Astrocyte (in vitro differentiated cells and primary cell): ENCODE data around the gene HNF1A. TPM values are rescaled to one million over a fixed set of nuclear protein-coding genes. Genes with fewer than 3 reads are reported as not detected.

ENCODE experiments used
- DNase-seq: peaks from one replicate; pipeline ENCODE4 v3.0.0-alpha.2; 2010; ENCODE audit warnings: low read depth
- FAIRE-seq: peaks from 2 replicates; lab custom pipeline; 2011; peaks lifted over from hg19 to GRCh38; lab: Jason Lieb, UNC
- H2AFZ ChIP-seq: 2 replicates; pipeline ENCODE4 v1.6.0; 2012; ENCODE audit warnings: low read depth, low read length, inconsistent platforms
- H3K27ac ChIP-seq: 2 replicates; pipeline ENCODE4 v1.5.1; 2011; ENCODE audit warnings: low read depth, low read length, inconsistent platforms
- H3K27me3 ChIP-seq: 2 replicates; pipeline ENCODE4 v1.6.0; 2011; ENCODE audit warnings: low read length, inconsistent platforms; ENCODE audit not compliant: insufficient read depth
- H3K36me3 ChIP-seq: 2 replicates; pipeline ENCODE4 v1.5.1; 2011; ENCODE audit warnings: low read length, inconsistent platforms; ENCODE audit not compliant: insufficient read depth
- H3K4me1 ChIP-seq: 2 replicates; pipeline ENCODE4 v1.5.1; 2011; ENCODE audit warnings: low read length, inconsistent platforms; ENCODE audit not compliant: insufficient read depth
- H3K4me2 ChIP-seq: 2 replicates; pipeline ENCODE4 v1.6.0; 2012; ENCODE audit warnings: low read length, inconsistent platforms
- H3K4me3 ChIP-seq: 2 replicates; pipeline ENCODE4 v1.5.1; 2011; ENCODE audit warnings: low read depth, mild to moderate bottlenecking, low read length, inconsistent platforms; ENCODE audit not compliant: insufficient read depth
- H3K79me2 ChIP-seq: 2 replicates; pipeline ENCODE4 v1.6.0; 2012; ENCODE audit warnings: mild to moderate bottlenecking, low read length, inconsistent platforms; ENCODE audit not compliant: insufficient read depth
- H3K9ac ChIP-seq: 2 replicates; pipeline ENCODE4 v1.6.0; 2012; ENCODE audit warnings: mild to moderate bottlenecking, low read length, inconsistent platforms
- H3K9me3 ChIP-seq: 2 replicates; pipeline ENCODE4 v1.5.1; 2012; ENCODE audit warnings: low read depth, mild to moderate bottlenecking, low read length, inconsistent platforms; ENCODE audit not compliant: insufficient read depth
- H4K20me1 ChIP-seq: 2 replicates; pipeline ENCODE4 v1.6.0; 2012; ENCODE audit warnings: low read length, inconsistent platforms; ENCODE audit not compliant: insufficient read depth
- H3K27ac Mint-ChIP-seq: one replicate; pipeline ENCODE4 v1.8.0; 2021; ENCODE audit warnings: mild to moderate bottlenecking, mixed read lengths; ENCODE audit not compliant: unreplicated experiment
- H3K27me3 Mint-ChIP-seq: one replicate; pipeline ENCODE4 v1.8.0; 2021; ENCODE audit warnings: low read depth, mixed read lengths; ENCODE audit not compliant: unreplicated experiment
- H3K36me3 Mint-ChIP-seq: one replicate; pipeline ENCODE4 v1.8.0; 2021; ENCODE audit warnings: low read depth, mixed read lengths; ENCODE audit not compliant: unreplicated experiment
- H3K4me1 Mint-ChIP-seq: one replicate; pipeline ENCODE4 v1.8.0; 2021; ENCODE audit warnings: low read depth, mixed read lengths; ENCODE audit not compliant: unreplicated experiment
- H3K4me3 Mint-ChIP-seq: one replicate; pipeline ENCODE4 v1.8.0; 2021; ENCODE audit warnings: mild to moderate bottlenecking, moderate library complexity, mixed read lengths; ENCODE audit not compliant: unreplicated experiment
- H3K9me3 Mint-ChIP-seq: one replicate; pipeline ENCODE4 v1.8.0; 2021; ENCODE audit warnings: mild to moderate bottlenecking, mixed read lengths; ENCODE audit not compliant: unreplicated experiment
- CTCF ChIP-seq: IDR thresholded peaks from 2 replicates; pipeline ENCODE4 v1.5.1; 2011; ENCODE audit warnings: low read depth, mild to moderate bottlenecking, inconsistent platforms, low read length, moderate library complexity; ENCODE audit not compliant: insufficient read depth
- EZH2 ChIP-seq: IDR thresholded peaks from 2 replicates; pipeline ENCODE4 v1.6.1; 2012; ENCODE audit warnings: mild to moderate bottlenecking, low read length, inconsistent platforms; ENCODE audit not compliant: insufficient read depth
- total RNA-seq: library from RNA; stranded (reverse); gene quantifications from 2 replicates; pipeline ENCODE4 v1.2.1, GENCODE V29; 2021

Gene HNF1A
- total RNA-seq, 1 donor from 2014 or later = not detected

- TF ChIP-seq CTCF (no peak), EZH2 (no peak)
- H3K4me1 ChIP-seq = no peaks in the 10 kb centered on the region
- H3K27me3 ChIP-seq = no peaks in the 10 kb centered on the region
- no peaks in the 10 kb centered on the region for H3K36me3 Mint-ChIP-seq
- DNase-seq = no peak
- no peak overlapping the region for H2AFZ ChIP-seq
- H3K27ac Mint-ChIP-seq = no peak overlapping the region
- H3K4me1 Mint-ChIP-seq = no peaks in the 10 kb centered on the region
- no peak overlapping the region for H3K4me3 Mint-ChIP-seq
- peaks cover 4% of the 10 kb centered on the region for H3K9me3 Mint-ChIP-seq
- H3K27me3 Mint-ChIP-seq = peaks cover 3% of the 10 kb centered on the region
- FAIRE-seq = no peak
- no peaks in the 10 kb centered on the region for H3K9me3 ChIP-seq
- no peaks in the 10 kb centered on the region for H3K79me2 ChIP-seq
- no peaks in the 10 kb centered on the region for H4K20me1 ChIP-seq
- no peak overlapping the region for H3K4me2 ChIP-seq
- no peaks in the 10 kb centered on the region for H3K36me3 ChIP-seq
- H3K27ac ChIP-seq = no peak overlapping the region
- no peak overlapping the region for H3K4me3 ChIP-seq
- no peak overlapping the region for H3K9ac ChIP-seq
Measured at GRCh38 chr12:120950807-120951206, 27.5 kb upstream of the HNF1A start.

GRCh38 chr12:120955232-120955631, 23.1 kb upstream of the HNF1A start:
- no peaks in the 10 kb centered on the region for H3K4me1 ChIP-seq
- H3K79me2 ChIP-seq = no peaks in the 10 kb centered on the region
- no peaks in the 10 kb centered on the region for H3K36me3 ChIP-seq
- H3K4me2 ChIP-seq = no peak overlapping the region
- H3K4me3 ChIP-seq = no peak overlapping the region
- H3K4me1 Mint-ChIP-seq = no peaks in the 10 kb centered on the region
- no peak overlapping the region for H3K27ac Mint-ChIP-seq
- H3K9me3 Mint-ChIP-seq = no peaks in the 10 kb centered on the region
- no peaks in the 10 kb centered on the region for H4K20me1 ChIP-seq
- TF ChIP-seq CTCF (no peak), EZH2 (no peak)
- H3K27ac ChIP-seq = no peak overlapping the region
- peaks cover 4% of the 10 kb centered on the region for H3K27me3 ChIP-seq
- H2AFZ ChIP-seq = no peak overlapping the region
- no peak for FAIRE-seq
- peaks cover 16% of the 10 kb centered on the region for H3K27me3 Mint-ChIP-seq
- no peaks in the 10 kb centered on the region for H3K9me3 ChIP-seq
- no peak for DNase-seq
- no peaks in the 10 kb centered on the region for H3K36me3 Mint-ChIP-seq
- H3K4me3 Mint-ChIP-seq = no peak overlapping the region
- no peak overlapping the region for H3K9ac ChIP-seq

- no peak for FAIRE-seq
- H3K4me2 ChIP-seq = no peak overlapping the region
- H3K79me2 ChIP-seq = no peaks in the 10 kb centered on the region
- no peaks in the 10 kb centered on the region for H3K4me1 ChIP-seq
- no peak overlapping the region for H3K27ac ChIP-seq
- no peak overlapping the region for H2AFZ ChIP-seq
- no peak overlapping the region for H3K4me3 ChIP-seq
- no peak for DNase-seq
- no peaks in the 10 kb centered on the region for H3K9me3 ChIP-seq
- Mint-ChIP-seq H3K4me1 (no peaks in the 10 kb centered on the region), H3K36me3 (no peaks in the 10 kb centered on the region), H3K4me3 (no peak overlapping the region), H3K9me3 (no peaks in the 10 kb centered on the region), H3K27ac (no peak overlapping the region), H3K27me3 (peaks cover 16% of the 10 kb centered on the region)
- peaks cover 4% of the 10 kb centered on the region for H3K27me3 ChIP-seq
- no peaks in the 10 kb centered on the region for H4K20me1 ChIP-seq
- no peaks in the 10 kb centered on the region for H3K36me3 ChIP-seq
- TF ChIP-seq EZH2 (no peak), CTCF (no peak)
- no peak overlapping the region for H3K9ac ChIP-seq
Measured at GRCh38 chr12:120956579-120957300, 21.6 kb upstream of the HNF1A start.
